ENCODE data around the gene ARPC1A. TPM values are rescaled to one million over a fixed set of nuclear protein-coding genes. Genes with fewer than 3 reads are reported as not detected.

The ARPC1A gene
- polyA plus RNA-seq, 1 of the 3 experiments (the other 2 are of a cell fraction): 306 TPM

DNA sequence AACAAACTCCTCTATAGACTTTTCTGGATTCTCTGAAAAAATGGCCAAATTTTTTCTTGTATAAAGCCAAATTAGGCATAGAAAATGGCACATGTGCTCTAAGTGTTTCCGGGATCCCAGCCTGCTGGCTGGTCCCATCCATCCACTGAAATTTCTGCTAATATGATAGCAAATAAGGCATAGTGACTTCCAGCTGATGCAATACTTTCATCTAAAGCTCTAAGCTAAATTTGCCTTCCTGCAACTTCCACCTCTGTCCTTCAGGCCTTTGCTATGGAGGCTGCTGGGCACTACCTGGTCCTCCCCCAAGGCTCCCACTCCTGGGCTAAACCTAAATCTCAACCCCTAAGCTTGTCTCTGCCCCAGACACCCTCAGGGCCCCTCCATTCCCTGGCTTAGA lies 32.5 kb upstream of the ARPC1A start:
- DNase-seq: no peak
- ChIA-PET POLR2A (no interaction called here), CTCF (interaction anchor here (0.7 to 1.5 kb wide), 3 partner anchors 12 to 243 kb away, joined by 3 to 5 read pairs (median 4); no protein-coding TSS in a partner anchor)
- no peaks in the 10 kb centered on the region for H3K79me2 ChIP-seq (ENCODE audit: insufficient read depth)
- WGBS (ENCODE audit: low lambda C conversion rate): 95% methylated on average over 1 of the region's 1 CpG
- H2AFZ ChIP-seq (ENCODE audit: low read depth): no peak overlapping the region
- no peak overlapping the region for H3K27ac ChIP-seq (ENCODE audit: low read depth in 2 of 2, low read length in 1 of 2)
- TF ChIP-seq, protein P1, sequence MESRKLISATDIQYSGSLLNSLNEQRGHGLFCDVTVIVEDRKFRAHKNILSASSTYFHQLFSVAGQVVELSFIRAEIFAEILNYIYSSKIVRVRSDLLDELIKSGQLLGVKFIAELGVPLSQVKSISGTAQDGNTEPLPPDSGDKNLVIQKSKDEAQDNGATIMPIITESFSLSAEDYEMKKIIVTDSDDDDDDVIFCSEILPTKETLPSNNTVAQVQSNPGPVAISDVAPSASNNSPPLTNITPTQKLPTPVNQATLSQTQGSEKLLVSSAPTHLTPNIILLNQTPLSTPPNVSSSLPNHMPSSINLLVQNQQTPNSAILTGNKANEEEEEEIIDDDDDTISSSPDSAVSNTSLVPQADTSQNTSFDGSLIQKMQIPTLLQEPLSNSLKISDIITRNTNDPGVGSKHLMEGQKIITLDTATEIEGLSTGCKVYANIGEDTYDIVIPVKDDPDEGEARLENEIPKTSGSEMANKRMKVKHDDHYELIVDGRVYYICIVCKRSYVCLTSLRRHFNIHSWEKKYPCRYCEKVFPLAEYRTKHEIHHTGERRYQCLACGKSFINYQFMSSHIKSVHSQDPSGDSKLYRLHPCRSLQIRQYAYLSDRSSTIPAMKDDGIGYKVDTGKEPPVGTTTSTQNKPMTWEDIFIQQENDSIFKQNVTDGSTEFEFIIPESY (IDR thresholded peaks at IDR 0.05; ENCODE audit: borderline replicate concordance, low read depth): no peak
- no peak for TF ChIP-seq JUND (IDR thresholded peaks at IDR 0.05)
- TF ChIP-seq USF1 (IDR thresholded peaks at IDR 0.05; ENCODE audit: borderline replicate concordance, low read depth): no peak
- TF ChIP-seq MXI1 (IDR thresholded peaks at IDR 0.05; ENCODE audit: low read depth, low read length): no peak
- no peak for TF ChIP-seq RCOR1 (IDR thresholded peaks at IDR 0.05; ENCODE audit: low read length)
- no peak for TF ChIP-seq CTCF (IDR thresholded peaks at IDR 0.05)
- TF ChIP-seq RAD21 (IDR thresholded peaks at IDR 0.05; ENCODE audit: low read length): no peak
- no peak for TF ChIP-seq TAF1 (IDR thresholded peaks at IDR 0.05; ENCODE audit: borderline replicate concordance, low read depth, low read length)
- no peak for TF ChIP-seq RXRA (IDR thresholded peaks at IDR 0.05; ENCODE audit: borderline replicate concordance, low read depth)
- TF ChIP-seq, protein P2, sequence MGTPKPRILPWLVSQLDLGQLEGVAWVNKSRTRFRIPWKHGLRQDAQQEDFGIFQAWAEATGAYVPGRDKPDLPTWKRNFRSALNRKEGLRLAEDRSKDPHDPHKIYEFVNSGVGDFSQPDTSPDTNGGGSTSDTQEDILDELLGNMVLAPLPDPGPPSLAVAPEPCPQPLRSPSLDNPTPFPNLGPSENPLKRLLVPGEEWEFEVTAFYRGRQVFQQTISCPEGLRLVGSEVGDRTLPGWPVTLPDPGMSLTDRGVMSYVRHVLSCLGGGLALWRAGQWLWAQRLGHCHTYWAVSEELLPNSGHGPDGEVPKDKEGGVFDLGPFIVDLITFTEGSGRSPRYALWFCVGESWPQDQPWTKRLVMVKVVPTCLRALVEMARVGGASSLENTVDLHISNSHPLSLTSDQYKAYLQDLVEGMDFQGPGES (IDR thresholded peaks at IDR 0.05; ENCODE audit: low read depth, low read length): no peak
- TF ChIP-seq GATA2 (CRISPR knock-in tag; IDR thresholded peaks at IDR 0.05): no peak
- TF ChIP-seq, protein P3, sequence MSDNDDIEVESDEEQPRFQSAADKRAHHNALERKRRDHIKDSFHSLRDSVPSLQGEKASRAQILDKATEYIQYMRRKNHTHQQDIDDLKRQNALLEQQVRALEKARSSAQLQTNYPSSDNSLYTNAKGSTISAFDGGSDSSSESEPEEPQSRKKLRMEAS (IDR thresholded peaks at IDR 0.05; ENCODE audit: low read depth): no peak
- TF ChIP-seq NFIC (IDR thresholded peaks at IDR 0.05; ENCODE audit: borderline replicate concordance): no peak
- TF ChIP-seq TCF12 (IDR thresholded peaks at IDR 0.05): no peak
- TF ChIP-seq REST (IDR thresholded peaks at IDR 0.05; ENCODE audit: low read depth, low read length): no peak
- TF ChIP-seq GABPA (IDR thresholded peaks at IDR 0.05; ENCODE audit: low read depth): no peak
- no peak for TF ChIP-seq CHD2 (IDR thresholded peaks at IDR 0.05; ENCODE audit: low read length, partially characterized antibody)
- TF ChIP-seq YY1 (IDR thresholded peaks at IDR 0.05; ENCODE audit: low read depth): no peak
- TF ChIP-seq FOSL2 (IDR thresholded peaks at IDR 0.05; ENCODE audit: borderline replicate concordance, low read depth): no peak
- no peak for TF ChIP-seq SIN3A (IDR thresholded peaks at IDR 0.05; ENCODE audit: borderline replicate concordance, low read depth, low read length)
- H3K27me3 ChIP-seq (ENCODE audit: insufficient read depth): no peaks in the 10 kb centered on the region
- no peaks in the 10 kb centered on the region for H3K4me1 ChIP-seq (ENCODE audit: control insufficient read depth in 1 of 2, insufficient read depth in 2 of 2, low read depth in 1 of 2, low read length in 1 of 2)
- no peaks in the 10 kb centered on the region for H3K9me2 ChIP-seq
- H3K4me2 ChIP-seq: no peak overlapping the region
- no peaks in the 10 kb centered on the region for H4K20me1 ChIP-seq (ENCODE audit: insufficient read depth)
- no peaks in the 10 kb centered on the region for H3F3A ChIP-seq (replicated peaks; ENCODE audit: insufficient read depth)
- H3K36me3 ChIP-seq (replicated peaks in 1 of 2; ENCODE audit: control insufficient read depth in 1 of 2, insufficient read depth in 2 of 2, low read length in 1 of 2): no peaks in the 10 kb centered on the region
- no peak overlapping the region for H3K9ac ChIP-seq
- no peak overlapping the region for H3K4me3 ChIP-seq (ENCODE audit: low read depth in 2 of 2, low read length in 1 of 2)
- no peaks in the 10 kb centered on the region for H3K9me3 ChIP-seq

Data from SK-N-SH (cell line).